DMS 273 (cell line): Measurements from ENCODE around the gene MRPL51.
A peak's percentile ranks its signal among the peaks of the same experiment; 100 is the strongest.

ENCODE experiments used
- DNase-seq: peaks from one replicate; lab custom pipeline; 2025; ENCODE audit not compliant: unreplicated experiment; lab: John Stamatoyannopoulos, UW

The MRPL51 gene

GRCh38 chr12:6462234-6462995, 30.6 kb downstream of the MRPL51 start:
- DNase-seq: no peak

GRCh38 chr12:6461401-6462233, 31.4 kb downstream of the MRPL51 start:
- no peak for DNase-seq

- DNase-seq: no peak
Measured at GRCh38 chr12:6460751-6461371, 32.2 kb downstream of the MRPL51 start.

- DNase-seq: no peak
Measured at GRCh38 chr12:6459004-6459337, 34.1 kb downstream of the MRPL51 start.

GRCh38 chr12:6458281-6459003, 34.6 kb downstream of the MRPL51 start:
- DNase-seq: no peak

GRCh38 chr12:6457220-6457945, 35.7 kb downstream of the MRPL51 start:
- DNase-seq: no peak

- DNase-seq: no peak
Measured at GRCh38 chr12:6452944-6453630, 40.0 kb downstream of the MRPL51 start.

- peak; percentile 48 for DNase-seq
Measured at GRCh38 chr12:6452245-6452943, 40.7 kb downstream of the MRPL51 start.

- peak; percentile 89 for DNase-seq
Measured at GRCh38 chr12:6451348-6452244, 41.5 kb downstream of the MRPL51 start, which contains the start of gene TAPBPL. TAPBPL (plus strand) TSS chr12:6452042; CDS start chr12:6452249, 207 bp downstream.

GRCh38 chr12:6450869-6451347, 42.2 kb downstream of the MRPL51 start:
- no peak for DNase-seq

- DNase-seq: peak; percentile 40
Measured at GRCh38 chr12:6450091-6450868, 42.8 kb downstream of the MRPL51 start.

GRCh38 chr12:6444704-6445688, 48.1 kb downstream of the MRPL51 start, which contains the start of gene CD27:
CD27 (plus strand) TSS chr12:6444955; CDS start chr12:6445096, 141 bp downstream.
- no peak for DNase-seq

GRCh38 chr12:6444031-6444430, 49.0 kb downstream of the MRPL51 start:
- no peak for DNase-seq

GRCh38 chr12:6443361-6443983, 49.6 kb downstream of the MRPL51 start:
- DNase-seq: no peak

- no peak for DNase-seq
Measured at GRCh38 chr12:6442836-6443235, 50.2 kb downstream of the MRPL51 start.
